Amniotic stem cell (primary cell): Measurements from ENCODE around the gene RTP5.
"Not testable (repeated sequence)": the region's sequence is repeated elsewhere in the genome, so short reads cannot be mapped to it uniquely, and the experiment has no call there.

Source experiments
- DNase-seq: peaks from one replicate; lab custom pipeline; 2025; lab: John Stamatoyannopoulos, UW

Gene RTP5

DNA sequence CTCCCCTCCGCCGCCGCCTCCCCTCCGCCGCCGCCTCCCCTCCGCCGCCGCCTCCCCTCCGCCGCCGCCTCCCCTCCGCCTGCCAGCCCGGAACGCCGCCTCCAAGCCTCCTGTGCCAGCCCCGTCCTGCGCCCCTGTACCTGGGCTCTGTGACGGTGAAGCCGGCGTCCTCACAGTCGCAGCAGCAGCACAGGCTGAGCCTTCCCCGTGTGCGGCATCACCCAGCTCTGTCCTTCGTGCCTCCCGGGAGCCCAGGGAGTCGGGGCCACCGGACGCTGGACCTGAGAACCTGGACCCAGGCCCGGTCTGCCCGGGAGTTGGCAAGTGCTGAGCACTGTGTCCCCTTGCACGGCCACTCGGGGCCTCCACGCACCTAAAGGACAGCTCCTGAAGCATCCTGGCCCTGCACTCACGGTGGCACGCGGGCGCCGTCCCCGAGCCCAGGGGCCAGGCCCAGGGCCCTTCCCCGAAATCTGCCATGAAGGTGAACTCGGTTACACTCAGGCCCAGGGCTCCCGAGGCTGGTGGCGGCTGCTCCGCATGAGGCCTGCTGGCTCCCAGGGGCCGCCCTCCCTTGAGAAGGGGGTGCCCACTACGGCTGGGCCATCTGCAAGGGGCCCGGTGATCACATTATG is 32.9 kb downstream of the RTP5 start:
- no peak for DNase-seq

DNA sequence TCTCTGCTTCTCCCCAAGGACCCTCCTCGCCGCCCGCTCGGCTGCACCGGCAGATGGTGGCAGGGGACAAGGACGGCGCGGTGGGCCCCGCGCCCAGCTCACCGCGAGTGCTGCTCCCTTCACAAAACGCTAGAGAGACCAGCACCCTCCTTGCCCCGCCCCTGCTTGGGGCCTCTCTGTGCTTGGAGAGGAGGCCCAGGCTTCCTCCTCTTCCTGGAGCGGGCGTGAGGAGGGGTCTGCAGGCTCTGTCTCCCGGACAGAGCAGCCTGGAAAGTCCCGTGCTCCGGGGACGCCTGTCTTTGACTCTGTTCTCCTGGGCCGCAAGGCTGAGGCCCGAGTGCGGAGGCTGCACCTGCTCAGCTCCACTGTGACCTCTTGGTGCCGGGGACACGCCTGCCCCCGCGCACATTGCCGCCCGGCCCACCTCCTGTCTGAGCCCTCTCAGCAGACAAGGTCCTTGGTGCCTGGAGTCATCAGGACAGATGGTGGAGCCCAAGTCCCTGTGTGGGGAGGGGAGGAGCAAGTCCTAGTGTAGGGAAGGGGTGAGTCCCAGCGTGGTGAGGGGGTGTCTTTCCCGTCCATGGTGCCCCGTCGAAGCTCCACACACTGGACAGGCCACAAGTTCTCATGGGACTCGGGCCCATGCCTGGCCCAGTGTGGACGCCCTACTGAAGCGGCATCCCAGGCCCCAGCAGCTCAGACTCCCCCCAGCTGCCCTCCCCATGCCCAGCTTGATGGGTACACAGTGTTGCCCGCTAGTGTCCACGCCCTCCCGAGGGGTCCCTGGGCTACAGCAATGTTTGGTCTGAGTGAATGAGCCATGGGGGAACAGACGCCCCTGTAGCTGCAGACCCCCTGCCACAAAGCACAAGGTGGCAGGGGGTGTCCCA is 33.8 kb downstream of the RTP5 start:
- DNase-seq: no peak

DNA sequence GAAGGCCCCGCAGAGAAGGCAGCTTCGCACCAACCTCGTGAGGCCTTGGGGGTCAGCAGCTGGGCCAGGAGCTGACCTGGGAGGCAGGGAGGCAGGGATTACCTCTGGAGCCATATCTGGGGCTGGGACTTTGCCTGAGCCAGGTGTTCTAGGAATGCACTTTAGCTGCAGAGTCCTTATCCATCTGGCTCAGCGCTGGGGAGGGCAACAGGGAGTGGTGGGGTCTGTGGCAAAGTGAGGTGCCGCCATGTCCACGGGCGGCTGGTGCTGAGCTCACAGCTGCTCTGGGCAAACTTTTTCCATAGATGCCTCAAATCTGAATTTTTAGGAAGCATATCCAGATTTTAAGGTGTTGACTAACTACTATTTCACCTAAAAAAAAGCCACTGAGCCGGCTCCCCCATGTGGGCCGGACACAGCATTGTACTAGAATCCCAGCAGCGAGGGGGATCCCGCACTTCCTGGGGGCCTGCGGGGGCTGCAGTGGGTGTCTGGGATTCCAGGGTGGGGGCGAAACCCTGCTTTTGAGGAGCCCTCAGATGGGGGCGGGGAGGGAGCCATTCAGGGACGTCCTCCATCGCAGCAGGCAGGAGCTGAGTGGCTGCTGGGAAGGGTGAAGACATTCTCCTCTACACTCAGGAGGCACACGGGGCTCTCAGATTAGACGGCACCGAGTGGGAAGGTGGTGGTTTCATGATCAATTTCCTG is 34.6 kb downstream of the RTP5 start:
- no peak for DNase-seq

DNA sequence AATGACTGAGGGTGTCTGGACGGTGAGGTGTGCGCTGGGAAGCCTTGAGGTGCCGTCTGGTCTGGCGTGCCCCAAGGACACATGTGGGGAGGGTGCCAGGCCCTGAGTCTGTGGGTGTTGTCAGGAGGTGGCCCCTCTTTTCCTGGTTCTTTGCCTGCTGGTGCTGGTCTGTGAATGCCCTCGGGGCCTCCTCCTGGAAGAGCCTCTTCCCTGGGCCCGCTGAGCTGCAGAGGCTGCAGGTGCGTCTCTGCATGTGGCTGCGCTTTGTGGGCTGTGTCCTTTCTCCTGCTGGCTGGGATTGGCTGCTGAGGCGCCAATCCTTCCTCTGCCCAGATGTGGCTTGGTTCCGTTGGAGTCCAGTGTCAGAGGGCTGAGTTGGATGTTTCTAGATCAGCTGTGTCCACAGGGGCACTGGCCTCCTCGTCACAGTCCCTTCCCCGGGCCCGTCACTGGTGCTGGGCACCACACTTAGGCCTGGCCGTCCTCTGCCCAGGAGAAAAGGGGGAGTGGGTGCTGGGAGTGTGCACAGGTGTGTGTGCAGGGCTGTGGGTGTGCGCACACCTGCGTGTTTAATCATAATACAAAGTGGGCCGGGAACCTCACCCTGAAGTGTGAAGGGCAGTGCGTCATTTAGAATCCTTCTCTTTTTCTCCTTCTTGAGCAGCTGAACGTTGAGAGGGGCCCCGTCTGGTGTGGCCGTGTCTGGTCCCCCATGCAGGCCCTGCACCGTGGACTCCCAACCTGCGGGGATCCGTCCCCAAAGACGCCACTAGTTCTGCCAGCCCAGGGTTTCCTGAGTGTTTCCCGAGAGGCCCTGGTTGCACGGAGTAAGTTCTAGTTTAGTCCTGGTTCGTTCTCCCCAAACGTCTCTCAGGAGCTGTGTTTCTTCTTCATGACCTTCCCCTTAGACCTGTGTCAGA is 35.5 kb downstream of the RTP5 start:
- no peak for DNase-seq

DNA sequence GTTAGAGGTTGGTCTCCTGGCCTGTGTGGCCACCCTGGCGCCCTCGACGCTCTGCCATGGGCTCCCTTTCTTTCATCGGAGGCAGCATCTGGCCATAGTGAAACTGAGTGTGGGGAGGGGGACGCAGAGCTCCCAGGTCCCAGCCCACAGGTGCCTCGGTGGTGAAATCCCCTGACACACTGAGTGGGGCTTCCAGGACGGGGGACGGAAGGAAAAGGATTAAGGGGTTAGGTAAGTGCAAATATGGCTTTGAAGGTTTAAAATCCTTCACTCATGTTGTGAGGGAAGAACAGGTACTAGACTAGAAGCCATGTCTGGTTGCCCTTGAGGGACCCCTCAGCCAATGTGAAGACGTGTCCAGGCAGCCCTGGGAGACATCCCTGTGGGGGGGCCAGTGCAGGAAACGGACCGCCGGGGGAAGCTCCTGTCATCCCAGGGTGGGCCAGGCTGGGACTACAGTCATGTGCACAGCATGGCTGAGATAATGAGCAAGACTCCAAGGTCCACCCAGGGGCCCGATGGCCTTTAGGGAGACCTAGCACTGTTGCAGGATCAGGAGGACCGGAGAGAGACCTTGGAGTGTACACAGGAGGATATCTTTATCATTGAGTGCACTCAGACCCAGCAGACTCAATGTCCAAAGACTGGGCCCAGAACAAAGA is 36.3 kb downstream of the RTP5 start:
- DNase-seq: no peak

DNA sequence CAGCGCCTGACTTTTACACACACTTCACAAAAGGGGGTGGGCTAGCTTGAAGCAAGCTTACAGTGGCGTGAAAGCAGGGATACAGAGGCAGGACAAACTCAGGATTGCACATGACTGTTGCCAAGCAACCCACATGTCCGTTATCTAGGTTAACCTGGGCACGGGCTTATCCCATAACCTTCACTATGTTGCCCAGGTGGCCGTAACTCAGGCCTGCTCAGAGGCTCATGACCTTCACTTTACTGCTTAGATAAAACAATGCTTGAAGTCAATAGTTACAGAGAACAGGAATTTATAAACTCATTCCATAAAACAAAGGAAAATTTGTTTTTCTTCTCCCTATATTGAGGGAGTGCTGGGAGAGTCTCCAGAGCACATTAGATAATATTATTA is 36.8 kb downstream of the RTP5 start:
- not testable (repeated sequence) for DNase-seq

DNA sequence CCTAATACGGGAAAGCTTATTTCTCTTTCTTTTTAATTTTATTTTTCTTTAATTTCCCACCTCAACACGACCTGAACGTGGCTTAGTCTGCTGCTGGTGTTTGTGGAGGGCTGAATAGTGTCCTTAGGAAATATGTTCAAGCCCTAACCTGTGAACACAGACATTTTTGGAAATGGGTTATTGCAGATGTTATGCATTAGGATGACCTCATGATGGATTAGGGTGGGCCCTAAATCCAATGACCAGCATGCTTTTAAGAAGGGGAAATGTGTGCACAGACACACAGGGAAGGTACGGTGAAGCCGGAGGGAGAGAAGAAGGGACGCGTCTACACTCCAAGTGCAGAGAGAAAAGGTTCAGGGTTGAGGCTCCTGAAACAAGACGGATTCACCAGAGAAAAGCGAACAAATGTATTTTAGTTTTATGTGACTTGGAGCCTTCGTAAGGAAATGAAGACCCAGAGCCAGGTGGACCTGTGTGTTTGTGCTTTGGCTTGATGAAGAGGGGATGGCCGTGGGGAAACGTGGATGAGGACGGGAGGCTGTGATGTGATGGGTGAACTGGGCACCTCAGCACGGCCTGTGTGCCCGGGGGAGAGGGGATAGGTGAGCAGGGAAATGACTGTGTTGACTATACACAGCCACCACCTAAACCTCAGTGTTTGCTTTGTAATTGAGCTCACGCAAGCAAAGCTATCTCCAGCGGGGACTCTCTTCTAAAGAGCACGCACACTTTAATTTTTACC is 37.5 kb downstream of the RTP5 start:
- DNase-seq: no peak

DNA sequence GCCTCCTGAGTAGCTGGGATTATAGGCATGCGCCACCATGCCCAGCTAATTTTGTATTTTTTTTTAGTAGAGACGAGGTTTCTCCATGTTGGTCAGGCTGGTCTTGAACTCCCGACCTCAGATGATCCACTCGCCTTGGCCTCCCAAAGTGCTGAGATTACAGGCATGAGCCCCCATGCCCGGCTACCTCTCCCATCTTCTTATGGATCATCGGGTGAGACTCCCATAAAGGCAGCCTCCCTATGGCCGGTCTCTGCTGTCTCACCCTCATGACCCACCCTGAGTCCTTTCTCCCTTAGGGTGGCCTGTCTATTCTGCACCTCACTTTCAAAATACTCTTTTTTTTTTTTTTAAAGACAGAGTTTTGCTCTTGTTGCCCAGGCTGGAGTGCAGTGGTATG is 38.3 kb downstream of the RTP5 start:
- DNase-seq: not testable (repeated sequence)

DNA sequence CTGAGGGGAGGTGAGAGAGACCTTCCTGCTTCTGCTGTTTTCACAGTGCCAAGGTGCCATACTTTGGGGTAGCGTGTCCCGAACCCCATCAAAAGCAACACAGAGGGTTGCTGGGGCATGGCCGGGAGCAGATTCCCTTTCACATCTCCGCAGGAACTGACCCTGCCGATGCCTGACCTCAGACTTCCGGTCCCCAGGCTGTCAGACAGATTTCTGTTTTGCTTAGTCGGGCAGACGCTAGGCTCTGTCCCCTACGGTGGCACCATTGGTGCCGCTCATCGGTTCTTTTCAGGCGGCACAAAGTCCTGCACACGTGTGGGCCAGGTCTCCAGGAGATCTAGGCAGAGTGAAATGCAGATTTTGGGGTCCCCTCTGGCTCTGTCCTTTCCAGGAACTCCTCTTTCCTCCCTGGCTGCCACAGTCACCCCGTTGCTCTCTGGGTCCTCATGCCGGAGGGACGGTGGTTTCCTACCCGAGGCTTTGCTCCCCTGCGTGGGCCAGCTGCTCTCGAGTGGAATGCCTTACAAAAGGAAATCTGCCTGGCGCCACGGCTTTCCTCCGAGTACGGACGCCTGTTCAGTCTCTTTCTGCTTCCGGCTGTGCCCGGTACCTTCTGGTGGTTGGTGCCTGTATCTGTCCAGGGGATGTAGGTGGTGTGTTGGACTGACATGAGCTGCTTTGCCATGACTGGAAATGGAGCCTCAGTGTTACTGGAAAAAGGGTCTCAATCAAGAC is 39.3 kb downstream of the RTP5 start:
- no peak for DNase-seq

DNA sequence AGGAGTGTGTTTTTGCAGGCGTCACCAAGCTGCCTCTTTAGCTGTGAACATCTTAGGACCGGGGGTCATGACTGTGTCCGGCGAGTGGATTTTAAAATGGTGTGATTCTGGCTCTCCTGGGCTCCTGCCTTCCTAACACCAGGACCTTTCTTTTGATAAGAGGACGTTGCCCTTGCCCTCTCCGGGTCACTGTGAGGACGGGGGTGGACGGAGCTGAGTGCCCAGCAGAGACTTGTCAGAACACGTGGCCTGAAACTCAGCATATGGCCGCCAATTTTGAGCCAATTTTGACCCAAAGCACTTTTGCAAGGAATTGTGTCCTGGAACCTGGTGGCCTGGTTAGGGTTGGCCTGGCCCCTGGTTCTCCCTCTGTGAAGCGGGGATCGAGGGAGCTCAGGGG is 40.2 kb downstream of the RTP5 start:
- no peak for DNase-seq

DNA sequence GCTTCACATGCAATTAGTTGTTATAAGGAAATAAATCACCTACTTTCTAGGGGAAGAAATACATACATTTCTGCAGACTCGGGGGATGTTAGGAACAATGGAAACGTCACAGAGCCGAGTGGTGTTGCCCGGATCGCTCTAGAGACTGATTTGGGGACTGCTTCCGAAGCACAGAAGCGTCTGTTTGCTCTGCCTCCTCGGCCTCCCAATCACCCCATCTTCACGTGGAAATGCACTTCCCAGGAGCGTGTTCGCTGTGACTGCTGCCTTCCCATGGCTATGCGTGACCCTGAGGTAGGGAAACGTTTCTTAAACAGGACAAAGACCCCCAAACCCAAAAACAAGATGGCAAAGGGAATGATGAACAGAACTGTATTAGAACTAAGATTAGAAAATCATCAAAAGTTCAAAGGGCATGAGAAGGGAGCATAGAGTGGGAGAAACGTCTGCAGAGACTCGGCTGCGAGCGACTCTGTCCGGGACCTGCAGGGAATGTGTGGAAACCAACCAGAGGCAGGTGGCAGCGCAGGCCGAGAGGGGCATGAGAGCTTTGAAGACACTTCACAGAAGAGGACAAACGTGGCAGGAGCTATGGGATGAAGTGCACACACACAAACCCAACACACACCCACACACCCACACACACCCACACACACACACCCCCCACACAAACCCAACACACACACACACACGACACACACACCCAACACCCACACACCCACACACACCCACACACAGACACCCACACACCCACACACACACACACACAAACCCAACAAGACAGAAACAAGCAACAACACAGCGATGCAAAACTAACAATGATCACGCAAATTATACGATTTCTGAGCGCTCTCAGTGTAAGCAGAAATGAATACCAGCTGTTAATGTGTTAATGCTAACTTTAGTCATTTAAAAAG is 41.3 kb downstream of the RTP5 start:
- DNase-seq: no peak

DNA sequence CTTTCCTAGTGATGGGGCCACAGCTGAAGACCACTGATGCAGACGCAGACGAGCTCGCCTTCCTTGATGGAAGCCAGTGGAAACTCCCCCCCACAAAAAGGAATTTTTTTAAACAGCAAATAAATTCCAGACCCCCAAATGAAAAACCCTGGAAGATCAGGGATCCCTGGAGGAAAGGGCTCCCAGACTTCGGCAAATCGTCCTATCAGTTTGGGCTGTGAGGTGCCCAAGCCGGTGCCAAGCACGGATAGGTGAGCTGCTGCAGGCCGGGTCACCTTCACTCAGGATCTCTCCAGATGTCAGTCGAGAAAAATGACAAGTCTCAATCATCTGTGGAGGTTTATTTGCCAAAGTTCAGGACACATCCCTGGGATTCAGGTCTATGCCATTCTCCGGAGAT is 42.0 kb downstream of the RTP5 start:
- DNase-seq: no peak

DNA sequence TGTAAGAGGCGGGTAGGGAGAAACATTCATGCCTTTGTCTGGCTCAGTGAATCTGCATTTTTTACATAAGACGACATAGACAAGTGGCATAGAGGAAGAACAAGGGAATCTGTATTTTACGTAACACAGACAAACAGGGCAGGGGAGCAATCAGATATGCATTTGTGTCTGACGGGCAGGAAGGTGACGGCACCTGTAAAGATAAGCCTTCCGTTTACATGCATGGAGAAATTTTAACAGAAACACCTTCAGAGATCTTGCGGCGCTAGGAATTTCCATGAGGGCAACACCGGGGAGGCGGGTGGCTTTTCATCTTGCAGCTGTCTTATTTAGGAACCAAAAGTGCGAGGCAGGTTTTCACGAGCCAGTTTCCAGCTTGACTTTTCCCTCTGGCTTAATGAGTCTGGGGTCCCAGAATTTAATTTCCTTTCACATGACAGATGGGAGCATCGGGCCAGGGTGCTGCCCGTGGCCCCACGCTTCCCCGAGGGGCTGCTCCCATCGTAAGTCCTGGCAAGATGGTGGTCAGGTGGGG is 42.6 kb downstream of the RTP5 start:
- no peak for DNase-seq

DNA sequence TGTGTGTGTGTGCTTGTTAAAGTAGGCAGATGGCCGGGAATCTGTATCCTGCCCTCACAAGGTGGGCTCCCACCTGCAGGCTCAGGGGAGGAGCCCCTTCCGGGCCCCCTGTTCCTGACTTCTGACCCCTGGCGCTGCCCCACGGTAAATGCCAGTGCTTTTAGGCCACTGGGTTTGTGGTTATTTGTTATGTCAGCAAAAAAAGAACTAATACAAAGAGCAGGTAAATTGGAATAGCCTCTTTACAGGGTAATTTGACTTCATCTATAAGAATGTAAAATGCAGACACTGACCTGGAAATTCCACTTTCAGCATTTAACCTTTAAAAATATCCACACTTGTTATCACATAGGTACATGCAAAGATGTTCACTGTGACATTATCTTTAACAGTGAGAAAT is 44.2 kb downstream of the RTP5 start:
- DNase-seq: no peak

DNA sequence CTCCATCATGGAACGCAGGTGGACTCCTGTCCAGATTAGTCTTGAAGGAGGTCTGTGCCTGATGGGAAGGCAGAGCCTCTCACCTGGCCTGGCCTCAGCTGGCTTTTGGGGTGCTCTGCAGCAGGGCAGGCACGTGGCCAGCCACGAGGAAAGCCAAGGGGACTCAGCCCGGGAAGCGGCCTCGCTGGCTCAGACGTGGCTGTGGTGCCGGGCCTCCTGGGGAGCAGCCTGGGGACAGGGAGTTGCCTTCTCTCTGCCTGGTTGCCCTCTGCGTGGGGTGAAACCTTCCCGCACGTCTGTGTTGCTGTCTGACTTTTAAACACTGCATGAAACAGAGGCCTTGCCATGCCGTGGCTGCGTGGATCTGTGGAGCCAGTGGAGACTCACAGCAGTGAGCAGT is 45.0 kb downstream of the RTP5 start:
- DNase-seq: no peak

DNA sequence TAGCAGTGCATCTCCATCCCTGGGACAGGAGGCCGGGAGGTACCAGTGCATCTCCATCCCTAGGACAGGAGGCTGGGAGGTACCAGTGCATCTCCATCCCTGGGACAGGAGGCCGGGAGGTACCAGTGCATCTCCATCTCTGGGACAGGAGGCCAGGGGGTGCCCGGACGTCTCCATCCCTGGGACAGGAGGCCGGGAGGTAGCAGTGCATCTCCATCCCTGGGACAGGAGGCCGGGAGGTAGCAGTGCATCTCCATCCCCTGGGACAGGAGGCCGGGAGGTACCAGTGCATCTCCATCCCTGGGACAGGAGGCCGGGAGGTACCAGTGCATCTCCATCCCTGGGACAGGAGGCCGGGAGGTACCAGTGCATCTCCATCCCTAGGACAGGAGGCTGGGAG is 52.1 kb downstream of the RTP5 start:
- not testable (repeated sequence) for DNase-seq

DNA sequence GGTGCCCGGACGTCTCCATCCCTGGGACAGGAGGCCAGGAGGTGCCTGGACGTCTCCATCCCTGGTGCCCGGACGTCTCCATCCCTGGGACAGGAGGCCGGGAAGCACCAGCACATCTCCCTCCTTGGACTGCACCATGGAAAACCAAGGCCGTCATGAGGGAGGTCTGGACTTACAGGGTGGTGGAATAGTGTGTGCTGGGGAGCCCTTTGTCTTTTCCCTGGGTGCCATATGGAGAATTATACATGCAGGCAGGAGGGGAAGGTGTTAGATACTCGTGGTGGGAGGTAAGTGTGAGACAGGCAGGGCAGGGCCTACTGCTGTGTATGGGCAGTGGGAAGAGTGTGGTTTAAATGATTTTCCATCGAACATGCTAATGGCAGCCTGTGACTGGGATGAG is 52.9 kb downstream of the RTP5 start:
- no peak for DNase-seq

DNA sequence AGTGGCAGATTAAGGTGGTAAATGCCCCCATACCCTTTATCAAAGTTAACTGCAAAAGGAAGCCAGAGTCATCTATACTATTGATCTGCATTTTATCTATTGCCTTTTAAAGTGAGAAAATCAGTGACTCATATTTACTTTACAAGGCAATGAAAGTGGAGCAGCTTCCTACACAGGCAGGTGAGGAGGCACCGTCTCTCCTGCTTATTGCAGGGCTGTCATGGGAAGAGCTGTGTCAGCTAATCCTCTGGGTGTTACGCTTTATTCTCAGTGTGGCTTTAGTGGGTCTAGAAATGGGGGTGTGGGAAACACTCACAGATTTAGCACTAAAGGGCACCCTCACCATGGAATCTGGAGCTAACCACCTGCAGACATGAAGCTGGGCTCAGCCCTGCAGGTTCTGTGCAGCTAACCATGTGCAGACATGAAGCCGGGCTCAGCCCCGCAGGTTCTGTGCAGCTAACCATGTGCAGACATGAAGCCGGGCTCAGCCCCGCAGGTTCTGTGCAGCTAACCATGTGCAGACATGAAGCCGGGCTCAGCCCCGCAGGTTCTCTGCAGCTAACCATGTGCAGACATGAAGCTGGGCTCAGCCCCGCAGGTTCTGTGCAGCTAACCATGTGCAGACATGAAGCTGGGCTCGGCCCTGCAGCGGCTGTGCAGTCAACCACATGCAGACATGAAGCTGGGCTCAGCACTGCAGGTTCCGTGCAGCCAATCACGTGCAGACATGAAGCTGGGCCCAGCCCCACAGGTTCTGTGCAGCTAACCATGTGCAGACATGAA is 53.5 kb downstream of the RTP5 start:
- DNase-seq: not testable (repeated sequence)
